Left lung (tissue), 10 donors: ENCODE results near the gene DKK2. TPM values are rescaled to one million over a fixed set of nuclear protein-coding genes. Genes with fewer than 3 reads are reported as not detected.
"Not testable (repeated sequence)": the region's sequence is repeated elsewhere in the genome, so short reads cannot be mapped to it uniquely, and the experiment has no call there.

Experiments
- ATAC-seq: fragments of 200-7000 bp; cut with Tn5 transposase; one replicate; pipeline ENCODE4 v1.9.1; 2020; ENCODE audit warnings: moderate library complexity
- DNase-seq, 4 donors: peaks; one replicate each; pipeline ENCODE4 v3.0.0-alpha.2; 2013 to 2020
- H3K27ac ChIP-seq, 2 donors: fragments of 200-600 bp; sonication (generic) in 1 of 2; one replicate each; pipeline versions ENCODE4 v1.5.0 to v1.8.0; 2020 to 2021
- H3K27me3 ChIP-seq, 2 donors: fragments of 200-600 bp; sonication (generic) in 1 of 2; one replicate each; pipeline versions ENCODE4 v1.5.0 to v1.8.0; 2020 to 2021
- H3K36me3 ChIP-seq, 2 donors: fragments of 200-600 bp; sonication (generic) in 1 of 2; one replicate each; pipeline versions ENCODE4 v1.5.0 to v1.8.0; 2020 to 2021
- H3K4me1 ChIP-seq, 2 donors: fragments of 200-600 bp; one replicate each; pipeline ENCODE4 v1.8.0; 2021
- H3K4me3 ChIP-seq, 2 donors: fragments of 200-600 bp; sonication (generic) in 1 of 2; one replicate each; pipeline versions ENCODE4 v1.5.0 to v1.8.0; 2020 to 2021; ENCODE audit warnings: mild to moderate bottlenecking in 1 of 2
- H3K9me3 ChIP-seq, 2 donors: fragments of 200-600 bp; sonication (generic) in 1 of 2; one replicate each; pipeline versions ENCODE4 v1.5.0 to v1.8.0; 2020 to 2021
- CTCF ChIP-seq, 2 donors: fragments of 200-600 bp; sonication (generic) in 1 of 2; IDR thresholded peaks; one replicate each; pipeline versions ENCODE4 v1.5.0 to v1.8.0; 2021; ENCODE audit warnings: antibody characterized with exemption in 2 of 2
- intact Hi-C, 2 donors: fragments of 100-400 bp; cut with DNase I; formaldehyde crosslinking; loops; one replicate each; pipeline versions ENCODE4 v1.11.2 to v1.14.2; 2022
- polyA plus RNA-seq, 6 donors: library from polyadenylated mRNA; unstranded; fragments of 120-200 nt; gene quantifications; one replicate each; pipeline ENCODE4 v1.2.1, GENCODE V29; 2013; ENCODE audit not compliant: insufficient read length in 6 of 6
- total RNA-seq, 2 donors: library from RNA; stranded (reverse); fragmentation: NEBNext Ultra II Directional; extraction: Animal tissue kit (Norgen Biotek cat#: 25700); gene quantifications; one replicate each; pipeline ENCODE4 v1.2.1, GENCODE V29; 2021
- donor health status: DM: no; HTN: yes; CAD: no.
- donor health status: DM: no; HTN: no; CAD: no.

DKK2 gene
- total and polyA plus RNA-seq, 8 donors = 1.8 to 20.2 (median 3.8) TPM

GRCh38 chr4:106930522-106930921 is 105.6 kb downstream of the DKK2 start:
- Histone ChIP-seq H3K4me3 (no peak overlapping the region), H3K27ac (no peak overlapping the region), H3K4me1 (no peaks in the 10 kb centered on the region), H3K27me3 (no peaks in the 10 kb centered on the region), H3K36me3 (no peaks in the 10 kb centered on the region), H3K9me3 (peaks cover 0 to 2% of the 10 kb centered on the region in 2 donors)
- intact Hi-C loops = no loop called here
- TF ChIP-seq CTCF (IDR thresholded peaks at IDR 0.05) = no peak
- ATAC-seq = no peak
- no peak for DNase-seq

- ATAC-seq = no peak
- no peaks in the 10 kb centered on the region for H3K36me3 ChIP-seq
Observed at GRCh38 chr4:106929248-106929647, 106.9 kb downstream of the DKK2 start.

GRCh38 chr4:106914223-106914622 is 121.9 kb downstream of the DKK2 start:
- DNase-seq = peak in 2 of 4 donors; percentile 29 to 63

More at GRCh38 chr4:106929248-106929647, 106.9 kb downstream of the DKK2 start:
- Histone ChIP-seq H3K27ac (no peak overlapping the region), H3K9me3 (no peaks in the 10 kb centered on the region), H3K4me3 (no peak overlapping the region), H3K27me3 (no peaks in the 10 kb centered on the region), H3K4me1 (no peaks in the 10 kb centered on the region)
- intact Hi-C loops = no loop called here
- TF ChIP-seq CTCF (IDR thresholded peaks at IDR 0.05) = no peak
- no peak for DNase-seq

GRCh38 chr4:106909486-106910188 is 126.5 kb downstream of the DKK2 start:
- H3K4me3 ChIP-seq = no peak overlapping the region
- H3K27ac ChIP-seq = no peak overlapping the region
- DNase-seq (no peak), ATAC-seq (no peak)
- H3K36me3 ChIP-seq = no peaks in the 10 kb centered on the region
- intact Hi-C loops = no loop called here
- H3K27me3 ChIP-seq = no peaks in the 10 kb centered on the region
- H3K4me1 ChIP-seq = no peaks in the 10 kb centered on the region
- no peaks in the 10 kb centered on the region for H3K9me3 ChIP-seq
- TF ChIP-seq CTCF (IDR thresholded peaks at IDR 0.05) = no peak

More at GRCh38 chr4:106914223-106914622, 121.9 kb downstream of the DKK2 start:
- Histone ChIP-seq H3K36me3 (no peaks in the 10 kb centered on the region), H3K4me3 (no peak overlapping the region), H3K27me3 (no peaks in the 10 kb centered on the region), H3K27ac (no peak overlapping the region), H3K4me1 (no peaks in the 10 kb centered on the region), H3K9me3 (no peaks in the 10 kb centered on the region)
- ATAC-seq = no peak
- intact Hi-C loops = no loop called here
- TF ChIP-seq CTCF (IDR thresholded peaks at IDR 0.05) = no peak

GRCh38 chr4:106908049-106908448 is 128.1 kb downstream of the DKK2 start:
- H3K27ac ChIP-seq, H3K27me3 ChIP-seq, H3K36me3 ChIP-seq, ATAC-seq, H3K4me3 ChIP-seq, H3K9me3 ChIP-seq, intact Hi-C loops, H3K4me1 ChIP-seq: not testable (repeated sequence)
- DNase-seq = peak in 1 of 4 donors; percentile 45

- DNase-seq (peak in 1 of 4 donors; percentile 16), ATAC-seq (no peak)
- intact Hi-C loops = no loop called here
- no peak for TF ChIP-seq CTCF (IDR thresholded peaks at IDR 0.05)
- Histone ChIP-seq H3K9me3 (peaks cover 0 to 3% of the 10 kb centered on the region in 2 donors), H3K27me3 (no peaks in the 10 kb centered on the region), H3K4me1 (no peaks in the 10 kb centered on the region), H3K36me3 (no peaks in the 10 kb centered on the region), H3K4me3 (no peak overlapping the region), H3K27ac (no peak overlapping the region)
Observed at GRCh38 chr4:106907216-106907615, 128.9 kb downstream of the DKK2 start.
